ENCODE measurements around the gene ABLIM2. TPM values are rescaled to one million over a fixed set of nuclear protein-coding genes. Genes with fewer than 3 reads are reported as not detected.

ABLIM2 gene
- total and polyA plus RNA-seq, 10 of the 15 experiments (the other 5 are each of a cell fraction or from before 2014, with no cell fraction given) = 0.03 to 0.15 (median 0.05) TPM; not detected in 7

DNA sequence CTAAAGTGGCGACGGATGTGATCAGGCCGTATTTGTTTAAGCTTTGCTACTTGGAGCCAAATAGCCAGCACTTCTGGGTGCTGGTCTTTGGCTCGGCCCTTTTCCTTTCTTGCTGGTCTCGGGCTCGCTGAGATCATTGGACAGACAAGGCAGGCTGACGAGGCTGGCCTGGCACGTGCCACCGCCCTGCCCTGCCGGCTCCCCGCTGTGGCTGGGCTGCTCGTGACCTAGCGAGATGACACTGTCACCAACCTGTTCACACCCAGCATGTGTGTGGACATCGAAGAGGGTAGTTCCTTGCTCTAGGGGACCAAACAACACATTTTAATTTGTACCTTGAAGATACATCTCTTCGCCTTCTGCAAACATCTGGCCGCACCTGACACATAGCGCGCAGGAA, 98.0 kb downstream of the ABLIM2 start:
- CTCF ChIA-PET = interaction anchor here (0.7 kb wide), 1 partner anchor 388 kb away, joined by 3 read pairs; no protein-coding TSS in a partner anchor

GRCh38 chr4:8058031-8058479, 100.6 kb downstream of the ABLIM2 start:
- no peak overlapping the region for H3K4me2 ChIP-seq (ENCODE audit: control insufficient read depth, insufficient read depth)
- POLR2A ChIA-PET = no interaction called here
- in situ Hi-C loops (cut with MboI) = no loop called here
- FAIRE-seq (no peak), DNase-seq (ENCODE audit: low read depth, low spot score) (no peak), ATAC-seq (no peak)
- no peaks in the 10 kb centered on the region; a peak in 2 of 4 replicates for H3K27me3 ChIP-seq (replicated peaks in 1 of 2; ENCODE audit: control insufficient read depth in 2 of 2, insufficient read depth in 2 of 2, low read length in 1 of 2)
- H3K4me1 ChIP-seq (ENCODE audit: control insufficient read depth, insufficient read depth, low read length) = no peaks in the 10 kb centered on the region
- H3K36me3 ChIP-seq (ENCODE audit: control insufficient read depth in 2 of 2, insufficient read depth in 2 of 2, low read length in 1 of 2) = no peaks in the 10 kb centered on the region
- SMC1A ChIA-PET (ENCODE audit: uncharacterized antibody, unreplicated experiment) = no interaction called here
- no peak overlapping the region for H3K27ac ChIP-seq (ENCODE audit: control insufficient read depth, insufficient read depth)
- WGBS (ENCODE audit: insufficient coverage, insufficient replicate concordance, low lambda C conversion rate, missing lambda C conversion rate) = 46% methylated on average over 18 of the region's 18 CpGs
- no peaks in the 10 kb centered on the region for H3K79me2 ChIP-seq (ENCODE audit: control insufficient read depth, insufficient read depth, low read length)
- no peak overlapping the region for H3K9ac ChIP-seq (ENCODE audit: control insufficient read depth, insufficient read depth, low read length)
- no peak overlapping the region for H3K4me3 ChIP-seq
- TF ChIP-seq, protein P1, sequence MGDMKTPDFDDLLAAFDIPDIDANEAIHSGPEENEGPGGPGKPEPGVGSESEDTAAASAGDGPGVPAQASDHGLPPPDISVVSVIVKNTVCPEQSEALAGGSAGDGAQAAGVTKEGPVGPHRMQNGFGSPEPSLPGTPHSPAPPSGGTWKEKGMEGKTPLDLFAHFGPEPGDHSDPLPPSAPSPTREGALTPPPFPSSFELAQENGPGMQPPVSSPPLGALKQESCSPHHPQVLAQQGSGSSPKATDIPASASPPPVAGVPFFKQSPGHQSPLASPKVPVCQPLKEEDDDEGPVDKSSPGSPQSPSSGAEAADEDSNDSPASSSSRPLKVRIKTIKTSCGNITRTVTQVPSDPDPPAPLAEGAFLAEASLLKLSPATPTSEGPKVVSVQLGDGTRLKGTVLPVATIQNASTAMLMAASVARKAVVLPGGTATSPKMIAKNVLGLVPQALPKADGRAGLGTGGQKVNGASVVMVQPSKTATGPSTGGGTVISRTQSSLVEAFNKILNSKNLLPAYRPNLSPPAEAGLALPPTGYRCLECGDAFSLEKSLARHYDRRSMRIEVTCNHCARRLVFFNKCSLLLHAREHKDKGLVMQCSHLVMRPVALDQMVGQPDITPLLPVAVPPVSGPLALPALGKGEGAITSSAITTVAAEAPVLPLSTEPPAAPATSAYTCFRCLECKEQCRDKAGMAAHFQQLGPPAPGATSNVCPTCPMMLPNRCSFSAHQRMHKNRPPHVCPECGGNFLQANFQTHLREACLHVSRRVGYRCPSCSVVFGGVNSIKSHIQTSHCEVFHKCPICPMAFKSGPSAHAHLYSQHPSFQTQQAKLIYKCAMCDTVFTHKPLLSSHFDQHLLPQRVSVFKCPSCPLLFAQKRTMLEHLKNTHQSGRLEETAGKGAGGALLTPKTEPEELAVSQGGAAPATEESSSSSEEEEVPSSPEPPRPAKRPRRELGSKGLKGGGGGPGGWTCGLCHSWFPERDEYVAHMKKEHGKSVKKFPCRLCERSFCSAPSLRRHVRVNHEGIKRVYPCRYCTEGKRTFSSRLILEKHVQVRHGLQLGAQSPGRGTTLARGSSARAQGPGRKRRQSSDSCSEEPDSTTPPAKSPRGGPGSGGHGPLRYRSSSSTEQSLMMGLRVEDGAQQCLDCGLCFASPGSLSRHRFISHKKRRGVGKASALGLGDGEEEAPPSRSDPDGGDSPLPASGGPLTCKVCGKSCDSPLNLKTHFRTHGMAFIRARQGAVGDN (IDR thresholded peaks at IDR 0.05) = no peak
- TF ChIP-seq RB1 (IDR thresholded peaks at IDR 0.05; ENCODE audit: borderline replicate concordance) (no peak), SUPT20H (IDR thresholded peaks at IDR 0.05; ENCODE audit: borderline replicate concordance, control insufficient read depth, low read depth, low read length) (no peak), ZBTB4 (CRISPR knock-in tag; IDR thresholded peaks at IDR 0.05) (no peak), SIX5 (IDR thresholded peaks at IDR 0.05; ENCODE audit: low read depth, low read length, severe bottlenecking) (no peak)
- CTCF ChIA-PET = no interaction called here
- intact Hi-C loops (cut with micrococcal nuclease; ENCODE audit: unreplicated experiment) = no loop called here
- no peak overlapping the region for H2AFZ ChIP-seq (ENCODE audit: control insufficient read depth, low read depth, low read length)
- RAD21 ChIA-PET (ENCODE audit: unreplicated experiment) = no interaction called here
- no peaks in the 10 kb centered on the region; the same call in 2 of the 3 replicates for H3K9me3 ChIP-seq (replicated peaks; ENCODE audit: control insufficient read depth, insufficient read depth, low read length)
- H4K20me1 ChIP-seq (ENCODE audit: control insufficient read depth, insufficient read depth) = no peaks in the 10 kb centered on the region
- no TSS peak for BruUV-seq (replicated peaks)

More for the DNA sequence above, 98.0 kb downstream of the ABLIM2 start:
- ChIA-PET POLR2A (no interaction called here), SMC1A (ENCODE audit: uncharacterized antibody, unreplicated experiment) (no interaction called here), RAD21 (ENCODE audit: unreplicated experiment) (no interaction called here)
- Histone ChIP-seq H3K27me3 (replicated peaks in 1 of 2; ENCODE audit: control insufficient read depth in 2 of 2, insufficient read depth in 2 of 2, low read length in 1 of 2) (no peaks in the 10 kb centered on the region; a peak in 1 of 4 replicates), H3K4me2 (ENCODE audit: control insufficient read depth, insufficient read depth) (no peak overlapping the region), H2AFZ (ENCODE audit: control insufficient read depth, low read depth, low read length) (no peak overlapping the region), H3K9me3 (replicated peaks; ENCODE audit: control insufficient read depth, insufficient read depth, low read length) (peaks cover 10% of the 10 kb centered on the region; the same call in 2 of the 3 replicates), H3K9ac (ENCODE audit: control insufficient read depth, insufficient read depth, low read length) (no peak overlapping the region), H4K20me1 (ENCODE audit: control insufficient read depth, insufficient read depth) (no peaks in the 10 kb centered on the region), H3K27ac (ENCODE audit: control insufficient read depth, insufficient read depth) (no peak overlapping the region), H3K4me1 (ENCODE audit: control insufficient read depth, insufficient read depth, low read length) (no peaks in the 10 kb centered on the region), H3K4me3 (no peak overlapping the region), H3K36me3 (ENCODE audit: control insufficient read depth in 2 of 2, insufficient read depth in 2 of 2, low read length in 1 of 2) (no peaks in the 10 kb centered on the region), H3K79me2 (ENCODE audit: control insufficient read depth, insufficient read depth, low read length) (no peaks in the 10 kb centered on the region)
- no peak for ATAC-seq
- intact Hi-C loops (cut with micrococcal nuclease; ENCODE audit: unreplicated experiment) = no loop called here
- no peak for FAIRE-seq
- no peak for TF ChIP-seq CHD4 (IDR thresholded peaks at IDR 0.05)
- no peak for TF ChIP-seq JUNB (IDR thresholded peaks at IDR 0.05)
- TF ChIP-seq RELA (IDR thresholded peaks at IDR 0.05; ENCODE audit: borderline replicate concordance, partially characterized antibody) = no peak
- no peak for TF ChIP-seq HDAC2 (IDR thresholded peaks at IDR 0.05)
- TF ChIP-seq TAF1 (IDR thresholded peaks at IDR 0.05; ENCODE audit: borderline replicate concordance, low read depth, low read length) = no peak
- TF ChIP-seq EED (IDR thresholded peaks at IDR 0.05; ENCODE audit: low read depth) = no peak
- TF ChIP-seq NR2C1 (IDR thresholded peaks at IDR 0.05) = no peak
- no peak for DNase-seq (ENCODE audit: low read depth, low spot score)
- no TSS peak for BruUV-seq (replicated peaks)
- in situ Hi-C loops (cut with MboI) = no loop called here
- WGBS (ENCODE audit: insufficient coverage, insufficient replicate concordance, low lambda C conversion rate, missing lambda C conversion rate) = 68% methylated on average over 18 of the region's 18 CpGs
